DMS53 (cell line): ENCODE data around the gene SUSD1.

Experiments used
- DNase-seq: peaks from one replicate; lab custom pipeline; 2025; lab: John Stamatoyannopoulos, UW

Gene SUSD1

GRCh38 chr9:112012026-112012902 is 162.8 kb downstream of the SUSD1 start:
- peak; percentile 66 for DNase-seq

GRCh38 chr9:112011051-112011620 is 164.0 kb downstream of the SUSD1 start:
- no peak for DNase-seq

GRCh38 chr9:112010537-112010936 is 164.6 kb downstream of the SUSD1 start:
- DNase-seq = no peak

DNA sequence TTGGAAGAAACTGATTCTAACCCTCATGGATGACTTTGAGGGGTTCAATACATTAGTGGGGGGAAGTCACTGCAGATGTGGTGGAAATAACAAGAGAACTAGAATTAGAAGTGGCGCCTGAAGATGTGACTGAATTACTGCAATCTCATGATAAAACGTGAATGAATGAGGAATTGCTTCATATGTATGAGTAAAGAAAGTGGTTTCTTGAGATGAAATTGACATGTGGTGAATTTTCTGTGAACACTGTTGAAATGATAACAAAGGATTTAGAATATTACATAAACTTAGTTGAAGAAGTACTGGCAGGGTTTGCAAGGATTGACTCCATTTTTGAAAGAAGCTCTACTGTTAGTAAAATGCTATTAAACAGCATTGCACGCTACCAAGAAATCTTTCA is 165.4 kb downstream of the SUSD1 start:
- DNase-seq = no peak

- no peak for DNase-seq
Observed at GRCh38 chr9:112007575-112008240, 167.4 kb downstream of the SUSD1 start.

DNA sequence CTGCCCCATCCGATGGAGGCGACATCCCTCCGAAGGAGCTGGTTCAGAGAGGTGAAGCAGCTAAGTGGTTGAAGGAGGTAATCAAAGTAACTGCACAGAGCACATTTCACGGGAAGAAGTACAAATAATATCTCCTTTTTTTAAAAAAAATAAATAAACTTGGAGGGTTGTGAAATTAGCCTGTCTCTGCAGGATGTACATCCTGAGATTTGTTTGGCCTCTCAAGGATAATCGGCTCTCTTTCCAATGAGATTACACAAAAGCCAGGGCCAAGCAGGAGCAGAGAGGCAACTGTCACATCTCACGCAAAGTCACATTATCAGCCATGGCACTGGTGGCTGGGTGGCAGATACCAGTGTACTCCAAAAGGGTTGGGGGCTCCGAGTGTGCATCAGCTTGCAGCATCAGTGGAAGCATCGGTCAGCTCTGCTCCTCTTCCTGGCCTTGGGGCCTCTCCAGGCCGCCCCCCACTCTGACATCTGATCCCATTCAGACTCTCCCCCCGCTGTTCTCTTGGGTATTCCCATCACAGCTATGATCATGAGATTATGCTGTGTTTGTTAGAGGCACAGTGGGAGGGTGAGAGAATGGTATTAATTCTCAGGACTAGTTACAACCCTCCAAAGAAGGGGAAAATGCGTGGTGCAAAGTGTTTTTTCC is 168.6 kb downstream of the SUSD1 start:
- no peak for DNase-seq

DNA sequence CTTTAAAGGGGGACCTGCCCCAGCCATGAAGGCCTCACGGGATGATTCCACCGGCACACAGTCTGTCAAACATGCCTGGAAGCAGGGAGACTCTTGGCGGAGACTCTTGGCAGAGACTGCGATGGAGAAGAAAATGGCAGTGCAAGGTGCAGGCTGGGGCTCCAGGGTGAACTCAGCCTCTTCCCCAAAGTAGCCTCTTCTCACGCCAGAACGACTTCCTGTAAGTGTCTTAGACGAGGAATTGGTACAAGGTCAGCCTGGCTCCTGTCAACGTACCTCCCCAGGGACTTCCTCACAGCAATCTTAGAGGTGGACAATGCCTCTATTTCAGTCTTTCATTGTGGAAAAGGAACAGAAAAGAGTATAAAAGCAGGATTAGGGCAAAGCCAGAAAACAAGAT is 169.2 kb downstream of the SUSD1 start:
- DNase-seq = no peak

- DNase-seq = no peak
Observed at GRCh38 chr9:112003538-112003937, 171.6 kb downstream of the SUSD1 start.

GRCh38 chr9:112002847-112003457 is 172.1 kb downstream of the SUSD1 start:
- DNase-seq = no peak

DNA sequence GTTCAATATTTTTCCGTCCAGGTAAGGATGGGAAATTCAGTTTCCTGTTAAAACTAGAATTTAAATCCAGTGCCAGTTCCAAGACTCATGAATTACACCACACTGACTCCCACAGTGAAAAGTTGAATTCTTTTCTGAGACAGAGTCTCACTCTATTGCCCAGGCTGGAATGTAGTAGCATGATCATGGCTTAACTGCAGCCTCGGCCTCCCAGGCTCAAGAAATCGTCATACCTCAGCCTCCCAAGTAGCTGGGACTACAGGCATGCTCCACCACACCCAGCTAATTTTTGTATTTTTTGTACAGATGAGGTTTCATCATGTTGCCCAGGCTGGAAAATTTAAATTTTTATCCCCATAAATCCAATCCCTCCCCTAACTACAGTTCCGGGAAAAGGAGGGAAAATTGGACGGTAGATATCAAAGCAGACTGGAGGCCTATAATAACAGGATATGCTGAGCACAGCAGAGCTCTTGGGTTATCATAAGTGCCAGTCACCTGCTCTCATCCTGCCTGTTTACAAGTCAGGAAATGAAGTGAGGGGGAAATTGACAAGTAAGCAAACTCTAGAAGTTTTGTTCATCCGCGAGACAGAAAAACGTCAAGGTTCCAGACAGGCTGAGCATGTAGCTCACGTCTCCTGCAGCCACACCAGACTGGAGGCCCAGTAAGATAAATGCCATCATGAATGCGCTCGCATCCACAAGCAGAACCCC is 172.8 kb downstream of the SUSD1 start:
- DNase-seq = peak; percentile 21

- DNase-seq = no peak
Observed at GRCh38 chr9:112000743-112001142, 174.4 kb downstream of the SUSD1 start.

- DNase-seq = no peak
Observed at GRCh38 chr9:111999319-111999718, 175.8 kb downstream of the SUSD1 start.

DNA sequence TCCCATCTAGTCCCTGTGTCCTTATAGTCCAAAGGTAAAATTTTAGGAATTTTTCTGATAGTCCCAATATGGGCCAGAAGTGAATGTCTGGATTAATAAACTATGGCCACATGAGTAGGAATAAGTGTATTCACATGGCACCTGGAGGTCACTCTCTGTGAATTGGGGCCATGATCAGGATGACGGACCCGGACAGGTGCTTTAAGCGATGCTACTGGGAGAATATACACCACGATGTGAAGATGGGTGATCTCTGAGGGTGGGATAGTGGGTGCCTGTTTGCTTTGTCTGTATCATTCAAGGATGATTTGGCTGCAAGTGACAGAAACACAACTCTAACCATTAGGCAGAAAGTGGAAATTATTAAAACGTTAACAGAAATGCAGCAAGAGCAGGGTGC is 177.3 kb downstream of the SUSD1 start:
- no peak for DNase-seq

DNA sequence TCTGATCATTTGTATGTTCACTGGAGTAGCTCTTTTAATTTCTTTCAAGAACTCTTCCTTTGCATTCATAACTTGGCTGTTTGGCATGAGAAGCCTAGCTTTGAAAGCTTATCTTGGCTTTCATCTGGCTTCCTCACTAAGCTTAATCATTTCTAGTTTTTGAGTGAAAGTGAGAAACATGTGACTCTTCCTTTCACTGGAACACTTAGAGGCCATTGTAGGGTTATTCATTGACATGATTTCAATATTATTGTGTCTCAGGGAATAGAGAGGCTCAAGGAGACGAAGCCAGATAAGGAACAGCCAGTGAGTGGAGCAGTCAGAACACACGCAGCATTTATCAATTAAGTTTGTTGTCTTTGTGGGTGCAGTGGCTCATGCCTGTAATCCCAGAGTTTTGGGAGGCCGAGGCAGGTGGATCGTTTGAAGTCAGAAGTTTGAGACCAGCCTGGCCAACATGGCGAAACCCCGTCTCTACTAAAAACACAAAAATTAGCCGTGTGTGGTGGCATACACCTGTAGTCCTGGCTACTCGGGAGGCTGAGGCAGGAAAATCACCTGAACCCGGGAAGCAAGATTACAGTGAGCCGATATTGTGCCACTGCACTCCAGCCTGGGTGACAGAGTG is 180.2 kb downstream of the SUSD1 start:
- DNase-seq = peak; percentile 11

GRCh38 chr9:111993319-111993718 is 181.8 kb downstream of the SUSD1 start:
- no peak for DNase-seq

- DNase-seq = peak; percentile 4
Observed at GRCh38 chr9:111992523-111992922, 182.6 kb downstream of the SUSD1 start.

GRCh38 chr9:111991179-111991578 is 183.9 kb downstream of the SUSD1 start:
- DNase-seq = no peak
